GM19099 (cell line): ENCODE results near the gene LIG3.

Source experiments
- POLR2A ChIP-seq: IDR thresholded peaks from 3 replicates; pipeline ENCODE4 v1.6.1; 2011; ENCODE audit warnings: low read depth; ENCODE audit not compliant: insufficient read length; ENCODE audit errors: extremely low read depth

Gene LIG3

DNA sequence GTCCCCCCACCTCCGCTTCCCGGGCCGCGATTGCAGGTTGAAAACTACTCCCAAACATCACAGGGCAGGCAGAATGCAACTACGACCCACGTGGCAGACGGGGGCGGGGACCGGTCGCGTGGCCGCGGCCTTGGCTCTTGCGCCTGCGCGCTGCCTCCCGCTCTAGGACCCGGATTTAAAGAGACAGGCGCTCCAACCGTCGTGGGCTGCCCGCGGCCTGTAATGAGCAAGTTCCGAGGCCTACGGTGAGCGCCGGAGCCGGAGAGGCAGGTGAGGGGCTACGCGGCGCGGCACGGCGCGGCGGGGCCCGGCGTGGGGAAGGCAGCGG is at the start of gene LIG3:
LIG3 (plus strand) TSS at position 160 of the 328 bp plus-strand sequence. CDS start 2,494 bp downstream, outside the sequence.
- peak; percentile 77 for TF ChIP-seq POLR2A

DNA sequence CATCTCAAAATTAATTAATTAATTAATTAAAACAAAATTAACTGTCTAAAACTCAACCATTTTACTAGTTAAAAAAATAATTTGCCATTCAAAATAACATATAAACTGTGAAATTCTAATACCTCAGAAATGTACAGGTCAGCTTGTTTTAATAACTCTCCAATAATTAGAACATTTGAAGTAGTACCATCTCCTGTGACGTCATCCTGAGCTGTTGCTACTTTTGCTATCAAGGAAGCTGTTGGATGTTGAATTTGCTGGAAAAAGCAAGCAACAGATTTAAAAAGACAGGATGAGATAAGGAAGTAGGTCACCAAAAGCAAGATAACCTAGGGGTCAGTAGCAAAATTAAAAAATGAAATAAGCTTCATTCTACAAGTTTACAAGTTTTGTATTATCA is 21.9 kb upstream of the LIG3 start:
- no peak for TF ChIP-seq POLR2A

DNA sequence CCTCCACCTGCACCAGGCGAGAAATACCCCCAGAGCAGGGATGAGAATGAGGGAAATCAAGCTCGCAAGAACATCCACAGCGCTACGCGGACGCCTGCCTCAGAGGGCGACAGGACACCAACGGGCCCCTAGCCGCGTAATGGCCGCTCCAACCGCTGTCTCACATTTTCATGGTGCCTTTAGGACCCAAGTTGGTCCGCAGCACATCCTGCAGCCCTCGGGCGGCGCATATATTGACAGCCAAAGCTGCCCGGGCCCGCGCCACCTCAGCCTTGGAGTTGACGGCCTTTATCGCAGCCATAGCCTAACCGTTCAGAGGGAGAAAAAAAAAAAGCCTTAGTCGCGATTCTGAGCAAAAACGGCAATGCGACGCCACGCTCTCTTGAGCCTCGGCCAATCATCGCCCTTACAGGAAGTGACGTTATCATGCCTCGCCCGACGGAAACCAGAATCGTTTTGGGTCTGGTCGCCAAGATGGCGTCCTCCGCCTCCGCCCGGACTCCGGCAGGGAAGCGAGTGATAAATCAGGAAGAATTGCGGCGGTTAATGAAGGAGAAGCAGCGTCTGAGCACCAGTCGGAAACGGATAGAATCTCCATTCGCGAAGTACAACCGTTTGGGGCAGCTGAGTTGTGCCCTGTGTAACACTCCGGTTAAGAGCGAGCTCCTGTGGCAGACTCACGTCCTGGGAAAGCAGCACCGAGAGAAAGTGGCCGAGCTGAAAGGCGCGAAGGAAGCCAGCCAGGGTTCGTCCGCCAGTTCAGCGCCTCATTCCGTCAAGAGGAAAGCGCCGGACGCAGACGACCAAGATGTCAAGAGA is 19.0 kb upstream of the LIG3 start, which contains the start of the genes CCT6B and ZNF830:
CCT6B (minus strand) TSS at position 368 of the 819 bp plus-strand sequence; CDS start at position 301, 67 bp downstream.
ZNF830 (plus strand) TSS at position 448 of the 819 bp plus-strand sequence; CDS start at position 475, 27 bp downstream.
- peak; percentile 94 for TF ChIP-seq POLR2A

DNA sequence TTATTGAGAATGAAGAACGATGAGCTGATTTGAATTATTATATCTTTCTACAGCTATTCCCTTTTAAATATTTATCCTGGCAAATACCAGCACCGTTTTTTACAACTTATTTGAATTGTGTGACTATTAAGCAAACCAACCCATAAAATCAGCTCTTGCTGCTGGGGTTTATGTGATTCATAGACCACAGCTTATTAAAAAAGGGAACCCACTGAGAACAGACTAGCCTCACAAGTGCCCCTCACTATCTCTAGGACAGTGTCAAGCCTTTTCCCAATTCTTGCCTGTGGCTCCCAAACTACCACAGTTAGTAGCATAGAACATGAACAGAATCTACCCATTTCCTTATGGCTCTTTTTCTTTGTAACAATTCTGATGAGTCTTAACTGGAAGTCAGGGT is 6.1 kb upstream of the LIG3 start:
- TF ChIP-seq POLR2A = no peak

DNA sequence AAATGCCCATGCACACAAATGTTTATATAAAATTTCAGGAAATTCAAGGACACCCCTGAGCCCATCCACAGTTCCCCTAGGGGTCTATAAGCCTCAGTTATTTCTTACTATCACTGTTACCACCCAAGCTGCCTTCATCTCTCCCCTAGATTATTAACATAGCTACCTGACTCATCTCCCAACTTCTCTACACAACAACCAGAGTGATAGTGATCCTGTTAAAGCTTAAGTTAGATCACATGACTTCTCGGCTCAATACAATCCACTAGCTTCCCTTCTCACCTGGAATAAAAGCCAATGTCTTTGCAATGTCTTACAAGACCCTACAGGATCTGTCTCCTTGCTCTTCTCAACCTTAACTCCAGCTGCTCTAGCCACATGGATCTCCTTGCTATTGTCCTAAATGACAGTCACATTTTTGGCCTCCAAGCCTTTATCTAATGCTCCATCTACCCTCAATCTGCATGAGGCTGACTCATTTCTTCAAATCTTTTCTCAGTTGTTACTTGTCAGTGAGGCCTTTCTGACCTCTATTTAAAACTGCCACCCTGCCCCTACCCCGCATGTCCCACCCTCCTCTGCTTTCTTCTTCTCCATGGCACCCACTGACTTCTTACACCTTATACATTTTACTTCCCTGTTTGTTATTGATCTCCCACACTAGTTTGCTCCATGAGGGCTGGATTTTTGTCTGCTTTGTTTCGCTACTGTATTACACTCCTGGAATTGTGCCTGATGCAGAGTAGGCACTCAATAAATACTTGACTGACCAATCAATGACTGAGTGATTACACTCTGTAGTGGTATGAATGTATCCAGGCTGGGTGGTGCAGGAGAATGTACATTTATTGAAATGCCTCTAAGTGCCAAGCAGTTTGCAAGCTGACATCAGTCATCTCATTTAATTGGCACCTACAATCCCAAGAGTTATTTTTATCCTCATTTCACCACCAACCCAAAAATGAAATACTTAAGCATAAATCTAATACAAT is 5.2 kb upstream of the LIG3 start:
- no peak for TF ChIP-seq POLR2A

DNA sequence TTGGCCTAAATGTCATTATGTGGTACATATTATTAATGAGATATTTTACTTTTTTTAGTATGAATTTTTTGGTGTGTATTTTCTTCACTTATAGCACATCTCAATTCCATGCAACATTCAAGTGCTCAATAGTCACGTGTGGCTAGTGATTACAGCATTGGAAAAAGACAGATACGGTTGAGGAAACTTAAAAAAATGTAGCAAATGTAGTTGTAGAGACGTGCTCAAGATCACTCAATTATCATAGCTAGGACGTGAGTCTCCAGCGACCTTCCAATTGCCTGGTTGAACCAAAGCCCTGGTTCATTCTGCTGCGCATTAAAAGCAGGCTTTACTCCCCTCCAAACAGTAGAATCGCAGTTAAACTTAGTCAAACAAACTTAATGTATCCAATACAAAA is 1.2 kb upstream of the LIG3 start:
- TF ChIP-seq POLR2A = no peak

DNA sequence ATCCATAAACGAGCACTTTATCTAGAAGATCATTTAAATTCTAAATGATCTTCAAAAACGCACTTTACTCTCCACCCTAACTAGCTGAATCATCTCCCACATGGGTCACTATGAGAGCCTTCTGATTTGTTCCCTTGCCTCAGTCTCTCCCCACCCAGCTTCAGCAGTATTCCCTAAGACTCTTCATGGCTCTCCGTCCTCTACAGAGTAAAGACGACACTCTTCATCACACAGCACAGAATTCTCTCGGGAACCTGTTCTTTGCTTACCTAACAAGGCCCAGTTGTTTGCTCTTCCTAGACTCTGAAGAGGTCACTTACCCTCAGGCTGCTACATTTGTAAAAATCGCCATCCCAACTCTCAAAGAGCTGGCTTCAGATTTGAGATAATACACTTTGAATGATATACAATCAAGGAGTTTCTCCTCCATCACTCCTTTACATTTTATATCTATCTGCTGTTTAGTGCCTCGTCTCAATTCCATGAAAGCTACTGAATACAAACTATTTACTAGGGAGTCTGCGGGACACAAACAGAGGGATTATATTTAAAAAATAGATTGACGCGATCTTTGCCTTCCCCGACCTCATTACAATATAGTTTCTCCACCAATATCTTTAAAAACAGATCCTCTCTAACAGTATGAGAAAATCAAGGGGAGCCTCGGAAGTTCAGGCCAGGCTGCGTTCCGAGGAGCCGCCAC is 511 bp upstream of the LIG3 start:
- TF ChIP-seq POLR2A = no peak

DNA sequence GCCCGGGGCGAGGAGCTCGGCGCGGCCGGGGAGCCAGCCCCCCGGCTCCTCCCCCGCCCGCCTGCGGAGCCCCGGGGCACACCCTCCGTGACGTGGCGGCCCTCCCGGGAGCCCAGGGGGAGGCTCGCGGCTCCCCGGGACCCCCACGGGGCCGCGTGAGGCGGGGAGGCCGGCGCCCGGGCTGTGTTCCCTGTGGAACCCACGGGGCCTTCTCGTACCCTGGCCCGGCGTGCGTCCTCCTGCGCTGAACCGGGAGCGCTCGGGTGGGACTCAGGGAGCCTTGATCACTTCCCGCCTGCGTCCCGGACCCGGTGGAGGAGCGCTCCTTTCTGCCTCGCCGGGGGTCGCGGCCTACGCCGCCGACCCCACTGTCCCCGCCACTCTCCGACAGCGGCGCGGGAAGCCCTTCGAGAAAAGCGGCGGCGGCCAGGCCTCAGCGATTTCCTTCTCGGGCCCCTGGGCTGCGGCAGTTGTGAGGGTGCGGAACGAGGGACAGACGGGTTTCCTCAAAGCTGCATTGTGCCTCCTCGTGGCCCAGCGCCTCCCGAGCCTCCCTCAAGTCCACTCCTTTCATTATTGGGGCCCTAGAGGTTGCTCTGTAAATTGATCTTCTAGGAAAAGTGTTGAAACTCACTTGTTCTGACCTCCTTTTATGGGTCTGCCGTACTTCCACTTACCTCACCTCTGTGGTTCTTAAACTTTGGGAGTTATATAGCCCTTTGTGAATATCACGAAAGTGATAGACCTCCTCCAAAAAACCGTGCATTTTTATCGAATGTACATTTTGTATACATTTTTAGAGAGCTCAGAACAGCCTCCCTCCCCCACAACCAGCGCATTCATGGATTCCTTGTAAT is 597 bp downstream of the LIG3 start:
- TF ChIP-seq POLR2A = peak; percentile 37

DNA sequence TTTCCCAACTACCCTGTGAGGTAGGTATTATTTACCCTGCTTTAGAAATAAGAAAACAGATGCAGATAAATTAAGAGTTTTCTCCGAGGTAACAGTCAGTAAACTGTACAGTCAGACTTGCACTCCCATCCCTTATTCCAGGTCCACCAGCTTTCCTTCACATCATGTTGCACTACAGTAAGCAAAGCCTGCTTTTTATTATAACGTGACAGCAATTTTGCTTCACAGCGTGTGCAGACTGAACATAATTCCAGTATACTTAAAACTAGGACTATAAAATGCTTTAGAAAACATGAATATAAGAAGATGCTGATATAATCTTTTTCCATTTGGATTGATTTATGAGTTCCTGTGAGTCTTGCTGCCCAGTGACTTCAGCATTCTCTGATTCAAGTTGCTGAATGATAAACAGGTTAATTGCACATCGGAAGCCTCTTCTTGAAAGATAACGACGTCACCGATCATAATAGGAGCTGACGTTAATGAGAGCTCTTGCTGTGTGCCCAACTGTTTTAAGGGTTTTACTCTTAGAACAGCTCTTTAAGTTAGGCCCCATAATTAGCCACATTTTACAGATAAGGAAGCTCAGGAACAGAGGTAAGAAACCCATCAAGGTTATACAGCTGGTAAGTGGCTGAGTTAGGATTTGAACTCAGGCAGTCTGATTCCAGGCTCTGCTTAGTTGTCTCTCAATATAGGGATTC is 1.4 kb downstream of the LIG3 start:
- no peak for TF ChIP-seq POLR2A

DNA sequence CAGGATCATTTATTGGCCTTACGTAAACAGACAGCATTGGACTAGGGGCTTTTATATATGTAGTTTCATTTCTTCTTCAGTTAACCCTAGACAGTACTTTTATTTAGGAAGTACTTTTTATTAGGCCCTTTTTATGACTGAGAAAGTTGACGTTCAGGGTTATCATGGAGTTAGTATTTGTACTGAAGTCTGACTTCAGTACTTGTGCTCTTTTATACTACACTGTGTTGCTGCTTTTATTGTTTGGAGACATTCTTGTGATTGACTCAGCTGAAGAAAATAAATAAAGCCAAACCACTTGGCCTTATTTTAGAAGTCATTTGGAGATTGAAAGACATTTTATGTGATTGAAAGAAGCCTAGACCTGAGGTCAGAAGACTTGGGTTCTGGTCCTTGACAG is 6.9 kb downstream of the LIG3 start:
- TF ChIP-seq POLR2A = no peak

DNA sequence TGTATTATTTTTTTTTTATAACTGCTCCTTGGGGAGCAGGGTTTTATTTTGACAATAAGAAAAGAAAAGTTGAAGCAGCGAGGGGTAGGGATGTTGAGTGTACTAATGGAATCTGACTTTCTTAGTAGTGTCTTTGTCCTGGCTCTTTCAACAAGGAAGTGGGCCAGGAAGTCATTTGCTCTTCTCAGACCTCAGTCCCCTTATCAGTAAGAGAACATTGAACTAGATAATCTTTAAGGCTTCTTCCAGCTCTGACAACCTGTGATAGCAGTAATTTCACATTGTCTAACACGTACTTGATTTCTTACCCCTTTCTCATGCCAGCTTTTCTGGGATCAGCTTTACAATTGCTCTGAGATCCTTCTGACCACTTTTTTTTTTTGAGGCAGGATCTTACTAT is 8.3 kb downstream of the LIG3 start:
- TF ChIP-seq POLR2A = no peak

DNA sequence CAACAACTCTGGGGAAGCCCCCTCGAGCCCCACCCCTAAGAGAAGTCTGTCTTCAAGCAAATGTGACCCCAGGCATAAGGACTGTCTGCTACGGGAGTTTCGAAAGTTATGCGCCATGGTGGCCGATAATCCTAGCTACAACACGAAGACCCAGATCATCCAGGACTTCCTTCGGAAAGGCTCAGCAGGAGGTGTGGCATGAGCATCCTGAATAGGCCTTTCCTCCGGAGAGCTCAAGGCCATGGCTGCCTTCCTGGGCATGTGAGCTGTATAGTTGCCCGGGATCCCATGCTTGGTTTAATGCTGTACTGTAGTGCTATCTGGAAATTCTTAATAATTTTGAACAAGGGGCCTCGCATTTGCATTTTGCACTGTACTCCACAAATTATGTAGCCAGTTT is 9.2 kb downstream of the LIG3 start:
- no peak for TF ChIP-seq POLR2A

DNA sequence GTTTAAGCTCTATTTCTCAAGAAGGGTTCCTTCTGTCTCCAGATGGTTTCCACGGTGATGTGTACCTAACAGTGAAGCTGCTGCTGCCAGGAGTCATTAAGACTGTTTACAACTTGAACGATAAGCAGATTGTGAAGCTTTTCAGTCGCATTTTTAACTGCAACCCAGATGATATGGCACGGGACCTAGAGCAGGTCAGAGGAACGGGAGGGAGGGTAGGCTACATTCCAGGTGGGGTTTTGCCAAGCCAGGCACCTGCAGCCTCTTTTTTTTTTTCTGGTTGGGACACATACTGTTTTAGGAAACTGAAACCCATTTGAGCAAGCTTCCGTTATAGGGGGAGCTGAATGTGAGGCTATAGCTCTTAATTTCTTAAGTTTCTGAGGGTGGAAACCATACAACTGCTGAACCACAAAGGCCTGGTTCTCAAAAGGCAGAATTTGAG is 10.6 kb downstream of the LIG3 start:
- no peak for TF ChIP-seq POLR2A

DNA sequence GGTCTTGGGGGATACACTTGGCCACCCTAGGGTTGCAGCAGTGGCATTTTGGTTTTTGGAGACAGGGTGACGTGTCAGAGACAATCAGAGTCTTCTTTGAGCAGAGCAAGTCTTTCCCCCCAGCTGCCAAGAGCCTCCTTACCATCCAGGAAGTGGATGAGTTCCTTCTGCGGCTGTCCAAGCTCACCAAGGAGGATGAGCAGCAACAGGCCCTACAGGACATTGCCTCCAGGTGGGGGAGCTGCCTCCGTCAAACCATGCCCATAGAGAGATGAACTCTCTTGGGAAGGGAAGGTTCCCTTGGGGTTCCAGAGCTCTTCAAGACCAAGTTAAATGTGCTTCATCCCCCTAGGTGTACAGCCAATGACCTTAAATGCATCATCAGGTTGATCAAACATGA is 11.3 kb downstream of the LIG3 start:
- no peak for TF ChIP-seq POLR2A

DNA sequence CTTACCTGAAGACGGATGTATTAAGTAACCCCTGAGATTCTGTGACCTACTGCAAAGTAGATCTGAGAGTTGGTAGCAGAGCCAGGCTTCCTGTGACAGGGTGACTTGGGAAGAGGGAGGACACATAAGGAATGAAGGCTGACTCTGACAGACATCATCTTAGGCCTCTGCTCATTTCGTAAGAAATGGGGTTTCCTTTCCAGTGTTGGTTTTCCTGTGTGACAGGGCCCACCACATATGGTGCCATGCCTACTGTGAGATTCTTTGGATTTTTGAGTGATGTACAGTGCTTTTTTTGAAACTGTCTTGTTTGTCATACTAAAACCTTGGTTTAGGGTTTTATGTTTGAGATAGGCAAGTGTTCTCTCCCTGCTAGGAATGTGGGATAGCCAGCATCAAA is 12.7 kb downstream of the LIG3 start:
- no peak for TF ChIP-seq POLR2A
